C4-2B (cell line): ENCODE results near the gene DST.

ENCODE experiments used
- ZFX ChIP-seq: fragments of 450-650 bp; IDR thresholded peaks from 2 replicates; pipeline ENCODE4 v1.6.1; 2017
- TF ChIP-seq, protein P1 (sequence below): fragments of 450-650 bp; conservative IDR thresholded peaks from 2 replicates; pipeline ENCODE4 v1.5.1; 2017; ENCODE audit warnings: mild to moderate bottlenecking

DNA sequence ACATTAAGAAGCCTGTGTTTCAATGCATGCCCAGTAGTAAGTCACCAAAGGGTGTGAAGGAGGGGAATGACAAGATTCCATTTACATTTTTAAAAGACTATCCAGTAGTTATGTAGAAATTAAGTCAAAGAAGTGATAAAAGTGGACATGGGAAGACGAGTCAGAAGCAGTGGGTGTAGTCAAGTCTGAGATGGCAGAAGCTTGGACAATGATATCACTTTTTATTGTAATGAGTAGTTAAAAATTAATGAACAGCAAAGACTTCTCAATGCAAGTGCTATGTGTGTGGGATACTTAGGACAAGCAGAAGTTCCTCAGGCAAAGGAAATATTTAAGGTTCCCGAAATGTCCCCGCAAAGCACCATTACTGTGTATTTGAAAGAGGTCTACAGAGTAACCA, 156.0 kb downstream of the DST start:
- TF ChIP-seq, protein P1, sequence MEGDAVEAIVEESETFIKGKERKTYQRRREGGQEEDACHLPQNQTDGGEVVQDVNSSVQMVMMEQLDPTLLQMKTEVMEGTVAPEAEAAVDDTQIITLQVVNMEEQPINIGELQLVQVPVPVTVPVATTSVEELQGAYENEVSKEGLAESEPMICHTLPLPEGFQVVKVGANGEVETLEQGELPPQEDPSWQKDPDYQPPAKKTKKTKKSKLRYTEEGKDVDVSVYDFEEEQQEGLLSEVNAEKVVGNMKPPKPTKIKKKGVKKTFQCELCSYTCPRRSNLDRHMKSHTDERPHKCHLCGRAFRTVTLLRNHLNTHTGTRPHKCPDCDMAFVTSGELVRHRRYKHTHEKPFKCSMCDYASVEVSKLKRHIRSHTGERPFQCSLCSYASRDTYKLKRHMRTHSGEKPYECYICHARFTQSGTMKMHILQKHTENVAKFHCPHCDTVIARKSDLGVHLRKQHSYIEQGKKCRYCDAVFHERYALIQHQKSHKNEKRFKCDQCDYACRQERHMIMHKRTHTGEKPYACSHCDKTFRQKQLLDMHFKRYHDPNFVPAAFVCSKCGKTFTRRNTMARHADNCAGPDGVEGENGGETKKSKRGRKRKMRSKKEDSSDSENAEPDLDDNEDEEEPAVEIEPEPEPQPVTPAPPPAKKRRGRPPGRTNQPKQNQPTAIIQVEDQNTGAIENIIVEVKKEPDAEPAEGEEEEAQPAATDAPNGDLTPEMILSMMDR = no peak
- no peak for TF ChIP-seq ZFX
